Peyer's patch (tissue), 4 donors: Measurements from ENCODE around the gene DHRS1. TPM values are rescaled to one million over a fixed set of nuclear protein-coding genes. Genes with fewer than 3 reads are reported as not detected.
A peak's percentile ranks its signal among the peaks of the same experiment; 100 is the strongest.

Experiments used
- DNase-seq, 3 donors: peaks; one replicate each; pipeline ENCODE4 v3.0.0-alpha.2; 2017 to 2019
- H3K27ac ChIP-seq, 4 donors: fragments of 200-600 bp; sonication (generic); one replicate each; pipeline ENCODE4 v1.5.1; 2016 to 2019
- H3K27me3 ChIP-seq, 2 donors: fragments of 200-600 bp; sonication (generic); one replicate each; pipeline ENCODE4 v1.5.1; 2019
- H3K36me3 ChIP-seq, 3 donors: fragments of 200-600 bp; sonication (generic); one replicate each; pipeline ENCODE4 v1.5.1; 2016 to 2019
- H3K4me1 ChIP-seq, 4 donors: fragments of 200-600 bp; sonication (generic); one replicate each; pipeline ENCODE4 v1.5.1; 2016 to 2019
- H3K4me3 ChIP-seq, 4 donors: fragments of 200-600 bp; sonication (generic); 1 replicate in 3 of 4; 2 replicates in 1 of 4; pipeline ENCODE4 v1.5.1; 2016 to 2019; ENCODE audit warnings: mild to moderate bottlenecking in 1 of 4
- H3K9me3 ChIP-seq, 4 donors: fragments of 200-600 bp; sonication (generic); one replicate each; pipeline ENCODE4 v1.5.1; 2016 to 2019; ENCODE audit warnings: mild to moderate bottlenecking in 1 of 4
- POLR2A ChIP-seq, 2 donors: fragments of 450-650 bp; IDR thresholded peaks; one replicate each; pipeline ENCODE4 v1.5.1; 2017; ENCODE audit warnings: antibody characterized with exemption in 2 of 2, mild to moderate bottlenecking in 2 of 2, moderate library complexity in 2 of 2
- total RNA-seq, 4 donors: library from RNA; depleted of rRNA; stranded (reverse); fragments of >200 nt; gene quantifications; one replicate each; pipeline ENCODE4 v1.1.0, GENCODE V29; 2016
- TF ChIP-seq, protein P1 (sequence below), 6 experiments: fragments of 450-650 bp in 4 of 6; fragments of 200-600 bp in 2 of 6; sonication (generic) in 1 of 6; IDR thresholded peaks; one replicate each; pipeline ENCODE4 v1.5.1; 2017 to 2019; ENCODE audit warnings: antibody characterized with exemption in 6 of 6, mild to moderate bottlenecking in 3 of 6, moderate library complexity in 1 of 6

DHRS1 gene
- total RNA-seq, 4 donors from 2014 or later = 51.2 to 130 (median 67.1) TPM

DNA sequence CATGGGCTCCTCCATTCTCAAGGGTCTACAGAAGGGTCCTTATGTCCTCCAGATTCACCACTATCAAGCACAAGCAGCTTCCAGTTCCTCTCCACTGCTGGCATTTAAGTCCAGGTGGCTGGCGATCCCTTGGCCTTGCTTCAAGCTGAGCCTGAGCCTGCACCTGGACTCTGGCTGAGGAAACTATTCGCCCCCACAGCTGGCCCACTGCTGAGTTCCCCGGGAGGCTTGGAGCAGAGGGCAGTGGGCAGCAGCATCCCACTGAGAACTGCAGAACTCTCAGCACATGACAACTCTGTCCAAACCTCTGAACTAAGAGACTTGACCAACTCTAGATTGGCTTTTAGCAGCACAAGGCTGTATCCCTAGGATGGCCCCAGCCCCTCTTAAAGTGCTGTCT, 16.8 kb downstream of the DHRS1 start:
- no peaks in the 10 kb centered on the region for H3K4me1 ChIP-seq
- no peak overlapping the region for H3K4me3 ChIP-seq
- no peaks in the 10 kb centered on the region for H3K36me3 ChIP-seq
- TF ChIP-seq POLR2A (IDR thresholded peaks at IDR 0.05) = no peak
- TF ChIP-seq, protein P1, sequence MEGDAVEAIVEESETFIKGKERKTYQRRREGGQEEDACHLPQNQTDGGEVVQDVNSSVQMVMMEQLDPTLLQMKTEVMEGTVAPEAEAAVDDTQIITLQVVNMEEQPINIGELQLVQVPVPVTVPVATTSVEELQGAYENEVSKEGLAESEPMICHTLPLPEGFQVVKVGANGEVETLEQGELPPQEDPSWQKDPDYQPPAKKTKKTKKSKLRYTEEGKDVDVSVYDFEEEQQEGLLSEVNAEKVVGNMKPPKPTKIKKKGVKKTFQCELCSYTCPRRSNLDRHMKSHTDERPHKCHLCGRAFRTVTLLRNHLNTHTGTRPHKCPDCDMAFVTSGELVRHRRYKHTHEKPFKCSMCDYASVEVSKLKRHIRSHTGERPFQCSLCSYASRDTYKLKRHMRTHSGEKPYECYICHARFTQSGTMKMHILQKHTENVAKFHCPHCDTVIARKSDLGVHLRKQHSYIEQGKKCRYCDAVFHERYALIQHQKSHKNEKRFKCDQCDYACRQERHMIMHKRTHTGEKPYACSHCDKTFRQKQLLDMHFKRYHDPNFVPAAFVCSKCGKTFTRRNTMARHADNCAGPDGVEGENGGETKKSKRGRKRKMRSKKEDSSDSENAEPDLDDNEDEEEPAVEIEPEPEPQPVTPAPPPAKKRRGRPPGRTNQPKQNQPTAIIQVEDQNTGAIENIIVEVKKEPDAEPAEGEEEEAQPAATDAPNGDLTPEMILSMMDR (IDR thresholded peaks at IDR 0.05) = no peak
- no peak overlapping the region for H3K27ac ChIP-seq
- no peaks in the 10 kb centered on the region for H3K27me3 ChIP-seq
- no peaks in the 10 kb centered on the region for H3K9me3 ChIP-seq
- DNase-seq = no peak

DNA sequence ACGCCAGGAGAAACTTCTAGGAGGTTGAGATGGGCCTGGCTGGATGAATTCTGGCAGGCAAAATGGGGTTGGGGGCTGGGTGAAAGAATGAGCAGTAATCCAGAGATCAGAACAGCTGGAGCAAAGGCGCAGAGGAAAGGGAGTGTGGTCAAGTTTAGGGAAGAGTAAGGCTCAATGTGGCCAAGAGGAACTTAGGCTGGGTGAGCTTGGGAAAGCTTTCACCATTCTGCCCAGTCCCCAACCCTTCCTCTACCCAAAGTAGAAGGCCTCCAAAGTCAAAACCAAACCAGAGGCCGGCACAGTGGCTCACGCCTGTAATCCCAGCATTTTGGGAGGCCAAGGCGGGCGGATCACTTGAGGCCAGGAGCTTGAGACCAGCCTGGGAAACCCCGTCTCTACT, 17.9 kb downstream of the DHRS1 start:
- Histone ChIP-seq H3K27ac (no peak overlapping the region), H3K4me3 (no peak overlapping the region), H3K36me3 (no peaks in the 10 kb centered on the region), H3K27me3 (no peaks in the 10 kb centered on the region), H3K9me3 (no peaks in the 10 kb centered on the region), H3K4me1 (no peaks in the 10 kb centered on the region)
- TF ChIP-seq, protein P1 (IDR thresholded peaks at IDR 0.05) = no peak
- TF ChIP-seq POLR2A (IDR thresholded peaks at IDR 0.05) = no peak
- DNase-seq = no peak

DNA sequence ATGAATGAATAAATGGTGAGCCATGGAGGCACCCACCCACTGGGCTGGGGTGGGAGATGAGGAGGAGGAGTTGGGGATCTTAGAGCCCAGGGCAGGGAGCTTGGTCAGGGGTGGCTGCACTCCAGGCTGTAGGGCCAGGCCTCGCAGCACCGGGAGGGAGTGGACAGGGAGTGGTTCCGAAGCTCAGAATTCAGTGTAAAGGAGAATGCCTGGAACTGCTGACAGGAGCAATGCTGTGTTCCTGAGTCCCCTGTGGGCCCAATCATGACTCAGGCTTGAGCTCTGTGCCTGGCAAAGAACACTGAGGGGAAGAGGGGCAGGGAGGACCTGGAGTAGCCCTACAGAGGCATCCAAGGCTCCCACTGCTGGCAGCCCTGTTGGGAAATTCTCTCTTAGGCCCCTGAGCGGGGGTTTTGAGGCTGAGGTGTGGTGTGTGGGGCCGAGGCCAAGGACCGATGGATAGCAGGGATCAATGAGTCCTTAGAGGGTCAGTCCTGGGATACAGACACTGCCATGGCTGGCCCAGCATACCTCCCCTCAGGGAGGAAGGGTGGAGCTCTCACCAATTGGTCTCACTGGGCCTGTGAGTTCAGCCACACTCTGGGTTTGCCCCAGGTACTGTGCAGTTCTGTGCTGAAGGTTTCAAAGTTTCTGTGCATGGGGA, 18.7 kb downstream of the DHRS1 start:
- Histone ChIP-seq H3K27ac (no peak overlapping the region), H3K4me3 (no peak overlapping the region), H3K4me1 (no peaks in the 10 kb centered on the region), H3K36me3 (no peaks in the 10 kb centered on the region), H3K27me3 (no peaks in the 10 kb centered on the region), H3K9me3 (no peaks in the 10 kb centered on the region)
- DNase-seq = no peak
- TF ChIP-seq, protein P1 (IDR thresholded peaks at IDR 0.05) = no peak
- TF ChIP-seq POLR2A (IDR thresholded peaks at IDR 0.05) = no peak

DNA sequence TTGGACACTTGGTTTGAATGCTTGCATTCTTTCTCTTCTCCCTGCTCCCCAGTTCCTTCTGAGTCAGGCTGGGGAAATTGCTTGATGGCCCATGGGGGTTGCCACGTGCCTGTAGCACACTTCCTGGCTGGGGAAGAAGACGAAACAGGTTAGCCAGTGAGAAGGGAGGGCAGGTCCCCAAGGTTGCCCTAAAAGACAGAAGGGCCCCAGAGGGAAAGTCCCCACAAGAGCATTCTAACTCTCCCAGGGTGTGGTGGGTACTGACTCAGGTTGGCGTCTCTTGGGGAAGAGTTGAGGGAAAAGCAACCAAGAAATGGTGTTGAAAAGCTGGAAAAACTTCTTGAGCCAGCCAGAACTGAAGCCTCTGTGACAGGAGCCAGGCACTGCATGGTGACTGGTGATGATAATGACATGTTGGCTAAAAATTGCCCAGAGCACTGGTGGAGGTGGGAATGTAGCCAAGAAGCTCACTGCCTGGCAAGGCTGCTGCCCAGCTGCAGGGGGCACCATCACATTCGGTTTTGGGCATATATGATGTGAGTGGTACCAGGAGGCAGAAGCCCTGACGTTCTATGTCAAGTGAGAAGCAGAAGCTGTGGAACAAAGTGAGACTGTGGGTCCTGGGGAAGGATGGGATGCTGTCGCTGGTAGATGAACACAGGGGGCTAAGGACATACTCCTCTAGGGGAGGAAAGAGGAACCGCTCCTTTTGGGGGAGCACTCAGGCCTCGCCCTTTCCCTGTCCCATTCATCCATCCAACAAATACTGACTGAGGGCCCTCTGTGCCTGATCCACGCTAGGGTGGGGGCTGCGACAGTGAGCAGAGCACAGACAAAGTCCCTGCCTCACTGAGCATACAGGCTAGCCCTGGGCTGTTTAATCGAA, 20.0 kb downstream of the DHRS1 start:
- TF ChIP-seq POLR2A (IDR thresholded peaks at IDR 0.05) = no peak
- TF ChIP-seq, protein P1 (IDR thresholded peaks at IDR 0.05) = peak in 1 of 6 experiments; percentile 20
- no peaks in the 10 kb centered on the region for H3K4me1 ChIP-seq

DNA sequence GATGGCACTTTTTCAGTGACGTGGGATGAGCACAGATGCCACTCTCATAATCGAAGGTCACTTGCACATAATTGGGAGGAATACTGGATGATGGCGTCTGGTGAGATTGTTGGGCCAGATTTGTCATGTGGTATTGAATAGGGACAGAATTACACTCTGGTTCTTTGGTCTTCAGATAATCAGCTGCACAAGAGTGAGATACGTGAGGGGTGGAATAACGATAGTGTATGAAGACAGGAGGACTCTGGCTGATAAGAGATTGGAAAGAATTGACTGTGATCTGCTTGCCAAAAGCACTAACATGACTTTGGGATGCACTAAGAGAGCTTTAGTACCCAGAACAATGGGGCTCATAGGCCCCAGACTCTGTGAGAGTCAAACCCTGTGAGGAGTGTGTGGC, 21.2 kb downstream of the DHRS1 start:
- H3K36me3 ChIP-seq = no peaks in the 10 kb centered on the region
- DNase-seq = no peak
- peak overlapping the region in 1 of 4 donors; percentile 55 for H3K27ac ChIP-seq
- no peaks in the 10 kb centered on the region for H3K9me3 ChIP-seq
- H3K4me1 ChIP-seq = peaks cover 0 to 4% (median 0%) of the 10 kb centered on the region in 4 donors
- TF ChIP-seq, protein P1 (IDR thresholded peaks at IDR 0.05) = no peak
- no peak for TF ChIP-seq POLR2A (IDR thresholded peaks at IDR 0.05)
- H3K27me3 ChIP-seq = no peaks in the 10 kb centered on the region
- H3K4me3 ChIP-seq = no peak overlapping the region

More for the DNA sequence above, 20.0 kb downstream of the DHRS1 start:
- DNase-seq = peak in 2 of 3 donors; percentile 61 to 65
- Histone ChIP-seq H3K27me3 (no peaks in the 10 kb centered on the region), H3K36me3 (no peaks in the 10 kb centered on the region), H3K4me3 (no peak overlapping the region), H3K27ac (peak overlapping the region in 1 of 4 donors; percentile 50), H3K9me3 (no peaks in the 10 kb centered on the region)
